ENCODE results near the gene LRRC23.

The LRRC23 gene

DNA sequence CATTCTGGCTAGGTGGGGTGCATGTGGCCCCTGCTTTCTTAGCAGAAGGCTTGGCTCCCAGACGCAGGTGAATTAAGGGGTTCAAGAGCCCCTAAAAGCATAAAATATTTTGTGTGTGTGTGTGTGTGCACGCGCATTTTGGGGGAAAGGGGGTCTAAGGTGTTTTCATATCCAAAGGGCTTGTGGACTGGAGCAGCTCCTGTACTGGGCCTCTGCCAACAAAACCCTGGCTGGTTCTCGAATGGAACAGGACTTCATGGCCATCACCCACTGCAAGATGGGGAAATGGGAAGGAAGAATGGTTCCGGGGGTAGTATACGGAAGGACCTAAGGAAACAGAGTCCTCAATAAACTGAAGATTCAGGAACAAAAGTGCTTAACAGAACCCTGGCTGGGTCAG, 19.2 kb downstream of the LRRC23 start:
- TF ChIP-seq POLR2A (IDR thresholded peaks at IDR 0.05; ENCODE audit: low read depth, low read length) (no peak), POLR2AphosphoS5 (IDR thresholded peaks at IDR 0.05; ENCODE audit: low read depth, low read length) (no peak), TAF1 (IDR thresholded peaks at IDR 0.05; ENCODE audit: low read depth, low read length) (no peak), PAX5 (IDR thresholded peaks at IDR 0.05; ENCODE audit: insufficient read depth, low read length, severe bottlenecking) (no peak), SPI1 (IDR thresholded peaks at IDR 0.05; ENCODE audit: low read depth, low read length) (no peak), POU2F2 (IDR thresholded peaks at IDR 0.05; ENCODE audit: low read depth, low read length) (no peak)
- no peak for DNase-seq (ENCODE audit: insufficient read length, low spot score)
- FAIRE-seq, result no peak

- no peak for FAIRE-seq
Measured at GRCh38 chr12:6925239-6925539, 20.6 kb downstream of the LRRC23 start.

GRCh38 chr12:6925540-6926279, 21.1 kb downstream of the LRRC23 start:
- FAIRE-seq, result no peak
- DNase-seq (ENCODE audit: insufficient read length, low spot score), result no peak
- TF ChIP-seq TAF1 (IDR thresholded peaks at IDR 0.05; ENCODE audit: low read depth, low read length) (no peak), POLR2AphosphoS5 (IDR thresholded peaks at IDR 0.05; ENCODE audit: low read depth, low read length) (no peak), SPI1 (IDR thresholded peaks at IDR 0.05; ENCODE audit: low read depth, low read length) (no peak), POLR2A (IDR thresholded peaks at IDR 0.05; ENCODE audit: low read depth, low read length) (no peak), POU2F2 (IDR thresholded peaks at IDR 0.05; ENCODE audit: low read depth, low read length) (no peak), PAX5 (IDR thresholded peaks at IDR 0.05; ENCODE audit: insufficient read depth, low read length, severe bottlenecking) (no peak)

More at GRCh38 chr12:6925239-6925539, 20.6 kb downstream of the LRRC23 start:
- DNase-seq (ENCODE audit: insufficient read length, low spot score), result no peak
- no peak for TF ChIP-seq SPI1 (IDR thresholded peaks at IDR 0.05; ENCODE audit: low read depth, low read length)
- no peak for TF ChIP-seq POLR2A (IDR thresholded peaks at IDR 0.05; ENCODE audit: low read depth, low read length)
- TF ChIP-seq POU2F2 (IDR thresholded peaks at IDR 0.05; ENCODE audit: low read depth, low read length), result no peak
- no peak for TF ChIP-seq PAX5 (IDR thresholded peaks at IDR 0.05; ENCODE audit: insufficient read depth, low read length, severe bottlenecking)
- no peak for TF ChIP-seq POLR2AphosphoS5 (IDR thresholded peaks at IDR 0.05; ENCODE audit: low read depth, low read length)
- TF ChIP-seq TAF1 (IDR thresholded peaks at IDR 0.05; ENCODE audit: low read depth, low read length), result no peak

DNA sequence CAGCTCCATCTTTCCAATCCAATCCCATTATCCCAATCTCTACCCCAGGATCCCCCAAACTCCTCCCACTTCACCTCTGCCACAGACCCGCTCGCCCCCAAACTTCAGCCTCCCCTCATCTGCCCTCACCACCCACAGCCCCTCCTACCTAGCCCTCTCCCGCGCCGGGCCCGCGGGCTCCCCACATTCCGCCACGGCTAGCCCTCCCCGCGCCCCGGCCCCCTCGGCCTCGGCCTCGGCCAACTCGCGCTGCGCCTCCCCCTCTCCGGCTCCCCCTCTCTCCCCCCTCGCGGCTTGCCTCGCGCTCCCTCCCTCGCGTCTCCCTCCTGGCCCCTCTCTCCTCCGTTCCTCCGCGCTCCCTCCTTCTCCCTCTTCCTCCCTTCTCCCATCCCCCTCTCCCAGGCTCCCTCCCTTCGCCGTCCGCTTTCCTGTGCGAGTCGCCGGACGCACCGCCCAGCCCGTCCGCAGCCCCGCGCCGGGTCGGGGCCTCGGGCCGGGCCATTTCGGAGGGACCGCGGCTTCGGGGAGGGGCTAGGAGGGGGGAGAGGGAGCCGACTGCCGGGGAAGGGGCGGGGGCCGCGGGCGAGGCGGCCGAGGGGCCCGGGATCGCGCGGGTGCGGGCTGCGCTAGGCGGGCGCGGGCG, 22.9 kb downstream of the LRRC23 start, which contains the start of gene ATN1:
TSS of gene ATN1 (plus strand) at position 581 of the 643 bp plus-strand sequence. CDS start 6,043 bp downstream, outside the sequence.
- DNase-seq (ENCODE audit: insufficient read length, low spot score), result peak; percentile 66
- TF ChIP-seq POU2F2 (IDR thresholded peaks at IDR 0.05; ENCODE audit: low read depth, low read length) (no peak), POLR2A (IDR thresholded peaks at IDR 0.05; ENCODE audit: low read depth, low read length) (peak; percentile 32; the same call in 1 of the 2 replicates), TAF1 (IDR thresholded peaks at IDR 0.05; ENCODE audit: low read depth, low read length) (no peak), SPI1 (IDR thresholded peaks at IDR 0.05; ENCODE audit: low read depth, low read length) (no peak)
- peak; percentile 35 for FAIRE-seq

GRCh38 chr12:6928022-6928702, 23.5 kb downstream of the LRRC23 start:
- no peak for DNase-seq (ENCODE audit: insufficient read length, low spot score)
- no peak for FAIRE-seq
- TF ChIP-seq SPI1 (IDR thresholded peaks at IDR 0.05; ENCODE audit: low read depth, low read length) (no peak), TAF1 (IDR thresholded peaks at IDR 0.05; ENCODE audit: low read depth, low read length) (no peak), PAX5 (IDR thresholded peaks at IDR 0.05; ENCODE audit: insufficient read depth, low read length, severe bottlenecking) (no peak), POLR2AphosphoS5 (IDR thresholded peaks at IDR 0.05; ENCODE audit: low read depth, low read length) (no peak), POU2F2 (IDR thresholded peaks at IDR 0.05; ENCODE audit: low read depth, low read length) (no peak)

DNA sequence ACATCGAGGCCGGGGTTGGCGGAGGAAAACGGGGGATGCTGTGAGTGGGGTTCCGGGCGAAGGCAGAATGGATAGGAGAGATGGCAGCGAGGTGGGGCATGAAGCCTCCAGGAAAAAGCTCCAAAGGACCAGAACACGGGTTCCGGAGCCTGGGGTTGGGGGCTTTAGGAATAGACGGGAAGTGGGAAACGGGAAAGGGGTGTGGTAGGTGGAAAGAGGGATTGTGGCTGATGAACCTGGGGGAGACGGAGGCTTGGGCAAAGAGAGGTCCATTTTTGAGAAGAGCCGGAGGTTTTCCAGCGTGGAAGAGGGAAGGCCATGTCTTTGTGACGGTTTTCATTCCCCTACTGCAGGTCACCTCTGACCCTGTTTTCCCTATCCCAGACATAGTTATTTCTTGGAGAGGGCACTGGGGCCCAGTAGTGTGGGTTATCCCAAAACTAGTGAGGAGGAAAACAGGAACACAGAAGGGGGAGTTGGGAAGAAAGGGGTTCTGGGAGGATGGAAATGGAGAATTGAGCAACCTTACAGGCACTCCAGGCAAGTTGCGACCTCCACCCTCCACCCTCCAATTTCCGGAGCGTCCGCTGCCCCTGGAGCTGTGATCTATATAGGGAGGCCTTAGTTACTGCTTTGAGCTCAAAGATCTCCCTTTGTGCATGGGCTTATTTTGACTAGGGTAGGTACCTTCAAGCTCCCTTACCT, 24.2 kb downstream of the LRRC23 start:
- peak; percentile 16 for FAIRE-seq
- no peak for TF ChIP-seq SPI1 (IDR thresholded peaks at IDR 0.05; ENCODE audit: low read depth, low read length)
- no peak for TF ChIP-seq POLR2AphosphoS5 (IDR thresholded peaks at IDR 0.05; ENCODE audit: low read depth, low read length)
- TF ChIP-seq POLR2A (IDR thresholded peaks at IDR 0.05; ENCODE audit: low read depth, low read length), result no peak
- TF ChIP-seq PAX5 (IDR thresholded peaks at IDR 0.05; ENCODE audit: insufficient read depth, low read length, severe bottlenecking), result no peak
- TF ChIP-seq POU2F2 (IDR thresholded peaks at IDR 0.05; ENCODE audit: low read depth, low read length), result no peak
- TF ChIP-seq TAF1 (IDR thresholded peaks at IDR 0.05; ENCODE audit: low read depth, low read length), result no peak
- DNase-seq (ENCODE audit: insufficient read length, low spot score), result no peak

DNA sequence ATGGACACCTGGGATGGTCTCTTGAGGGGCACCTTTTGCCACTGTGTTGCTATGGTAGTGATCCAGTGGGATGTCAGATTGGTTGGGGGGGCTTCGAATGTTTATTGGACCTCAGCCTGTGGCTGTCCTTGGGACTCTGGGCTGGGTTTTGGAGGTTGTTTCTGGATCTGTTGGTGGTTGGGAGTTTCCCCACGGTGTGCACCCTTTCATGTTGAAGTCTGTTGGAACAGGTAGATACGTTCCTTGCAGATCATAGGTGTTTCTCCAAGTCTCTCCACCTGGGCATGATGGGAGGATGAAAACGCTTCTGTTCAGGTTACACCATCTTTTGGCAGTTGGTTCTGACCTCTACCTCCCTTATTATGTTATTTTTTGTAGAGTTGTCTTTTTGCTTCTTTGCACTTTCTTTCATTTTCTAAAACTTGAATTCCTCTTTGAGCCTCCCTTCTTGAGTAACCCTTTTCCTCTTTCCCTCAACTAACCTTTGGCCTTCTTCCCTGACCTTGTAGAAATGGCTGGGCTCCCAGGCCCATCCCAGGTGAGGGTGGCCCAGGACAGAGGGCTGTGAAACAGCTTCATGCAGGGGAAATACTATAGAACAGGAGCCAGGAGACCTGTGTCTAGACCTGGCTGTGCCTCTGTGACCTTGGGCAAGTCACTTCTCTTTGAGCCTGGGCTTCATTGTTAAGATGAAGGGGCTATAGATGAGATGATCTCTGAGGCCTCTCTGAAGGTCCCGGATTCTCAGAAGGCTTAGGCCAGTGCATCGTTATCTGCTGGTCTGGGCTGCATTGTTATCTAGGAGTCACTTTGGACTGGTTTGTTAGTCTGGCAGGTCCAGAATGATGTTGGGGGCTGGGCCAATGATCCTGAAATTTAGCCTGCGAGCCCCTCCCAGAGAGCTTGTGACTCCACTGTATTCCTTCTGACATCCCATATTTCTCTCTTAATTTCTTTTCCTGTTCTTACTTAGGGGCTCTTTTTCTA, 25.1 kb downstream of the LRRC23 start:
- peak; percentile 5 for FAIRE-seq
- no peak for TF ChIP-seq SPI1 (IDR thresholded peaks at IDR 0.05; ENCODE audit: low read depth, low read length)
- TF ChIP-seq POU2F2 (IDR thresholded peaks at IDR 0.05; ENCODE audit: low read depth, low read length), result no peak
- TF ChIP-seq POLR2A (IDR thresholded peaks at IDR 0.05; ENCODE audit: low read depth, low read length), result no peak
- TF ChIP-seq PAX5 (IDR thresholded peaks at IDR 0.05; ENCODE audit: insufficient read depth, low read length, severe bottlenecking), result no peak
- DNase-seq (ENCODE audit: insufficient read length, low spot score), result no peak

GRCh38 chr12:6932766-6933165, 28.1 kb downstream of the LRRC23 start:
- TF ChIP-seq POLR2A (IDR thresholded peaks at IDR 0.05; ENCODE audit: low read depth, low read length) (no peak), PAX5 (IDR thresholded peaks at IDR 0.05; ENCODE audit: insufficient read depth, low read length, severe bottlenecking) (no peak), POU2F2 (IDR thresholded peaks at IDR 0.05; ENCODE audit: low read depth, low read length) (no peak)
- FAIRE-seq (no peak), DNase-seq (ENCODE audit: insufficient read length, low spot score) (no peak)
